Measurements from ENCODE around the gene KRT85.
"Not testable (repeated sequence)": the region's sequence is repeated elsewhere in the genome, so short reads cannot be mapped to it uniquely, and the experiment has no call there.

Gene KRT85

GRCh38 chr12:52347551-52348510 lies 19.4 kb downstream of the KRT85 start:
- DNase-seq, result no peak

DNA sequence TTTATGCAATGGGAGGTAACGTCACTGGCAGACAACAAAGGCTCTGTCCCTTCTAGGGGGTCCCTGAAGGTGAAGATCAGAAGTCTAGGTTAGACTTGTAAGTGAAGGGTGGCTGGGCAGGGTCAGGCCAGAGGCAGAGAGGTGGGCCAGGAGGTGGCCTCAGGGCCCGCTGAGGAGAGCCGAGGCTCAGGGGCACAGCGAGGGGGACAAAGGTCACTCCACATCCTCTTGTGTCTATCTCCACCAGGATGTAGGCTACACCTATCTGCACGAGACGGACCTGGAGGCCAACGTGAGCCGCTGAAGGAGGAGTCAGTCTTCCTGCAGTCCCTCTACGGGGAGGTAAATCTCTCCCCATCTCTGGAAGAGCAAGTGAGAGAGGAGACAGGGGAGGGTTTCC lies 20.3 kb downstream of the KRT85 start:
- DNase-seq, result no peak

DNA sequence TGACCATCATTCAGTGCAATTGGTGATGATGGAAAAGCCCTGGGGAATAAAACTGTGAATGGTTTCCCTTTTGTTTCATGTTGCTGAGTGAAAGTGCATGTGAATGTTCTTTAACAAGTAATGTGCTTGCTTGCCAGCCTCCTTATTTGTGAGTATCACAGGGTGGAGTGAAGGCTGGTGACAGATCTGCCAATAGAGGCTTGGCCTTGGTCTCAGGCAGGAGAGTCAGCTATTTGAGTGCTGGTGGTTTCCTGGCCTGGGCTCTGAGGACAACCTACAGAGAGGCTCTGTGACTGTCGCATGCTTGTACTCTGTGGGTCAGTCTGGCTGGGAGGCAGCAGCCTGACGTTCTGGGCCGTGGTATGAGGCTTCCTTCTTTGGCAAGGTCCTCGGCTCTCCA lies 20.7 kb downstream of the KRT85 start:
- no peak for DNase-seq

DNA sequence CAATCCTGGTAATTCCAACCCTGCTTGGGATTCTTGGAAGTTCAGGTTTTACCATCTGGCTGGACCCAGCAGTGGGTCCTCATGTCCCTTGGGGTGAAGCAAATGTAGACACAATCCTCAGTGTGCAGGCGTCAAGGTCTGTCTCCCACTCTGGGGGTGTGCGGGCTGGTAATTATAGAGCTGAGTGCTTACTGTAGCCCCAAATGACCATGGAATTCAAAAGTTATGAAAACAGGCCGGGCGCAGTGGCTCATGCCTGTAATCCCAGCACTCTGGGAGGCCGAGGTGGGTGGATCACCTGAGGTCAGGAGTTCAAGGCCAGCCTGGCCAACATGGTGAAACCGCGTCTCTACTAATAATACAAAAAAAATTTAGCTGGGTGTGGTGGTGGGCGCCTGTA lies 22.2 kb downstream of the KRT85 start:
- not testable (repeated sequence) for DNase-seq

- no peak for DNase-seq
Observed at GRCh38 chr12:52344111-52344510, 23.2 kb downstream of the KRT85 start.

- DNase-seq, result no peak
Observed at GRCh38 chr12:52343550-52343949, 23.7 kb downstream of the KRT85 start.

DNA sequence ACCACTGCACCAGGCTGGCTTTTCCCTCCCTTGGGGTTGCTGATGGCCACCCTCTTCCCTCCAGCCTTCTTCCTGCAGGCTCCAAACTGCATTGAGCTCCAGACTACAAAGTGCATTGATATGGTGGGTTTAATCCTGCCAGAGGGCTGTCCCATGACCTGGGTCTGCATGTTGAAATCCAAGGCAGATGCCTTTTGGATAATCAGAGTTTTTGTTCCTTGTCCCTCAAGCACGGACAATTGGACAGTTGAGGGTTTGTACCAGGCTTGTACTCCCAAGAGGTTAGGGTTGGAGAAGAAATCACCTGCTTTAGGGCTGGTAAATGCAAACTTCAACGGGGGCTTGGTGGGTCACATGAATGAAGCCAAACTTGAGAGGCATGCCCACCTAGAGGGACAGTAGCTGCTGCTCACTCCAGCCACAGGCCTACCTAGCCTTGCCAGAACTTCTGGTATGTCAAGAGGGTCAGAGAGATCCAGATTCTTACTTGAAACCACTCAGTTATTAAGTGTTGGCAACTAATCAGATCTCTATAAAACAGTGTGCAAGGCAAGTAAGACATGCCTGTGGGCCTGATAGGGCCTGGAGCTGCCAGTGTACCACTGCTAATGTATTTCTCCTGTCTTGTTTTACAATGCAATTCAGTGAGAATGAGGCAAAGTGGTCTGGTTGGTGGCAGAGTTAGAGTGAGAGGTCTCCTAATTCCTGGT lies 24.3 kb downstream of the KRT85 start:
- no peak for DNase-seq

DNA sequence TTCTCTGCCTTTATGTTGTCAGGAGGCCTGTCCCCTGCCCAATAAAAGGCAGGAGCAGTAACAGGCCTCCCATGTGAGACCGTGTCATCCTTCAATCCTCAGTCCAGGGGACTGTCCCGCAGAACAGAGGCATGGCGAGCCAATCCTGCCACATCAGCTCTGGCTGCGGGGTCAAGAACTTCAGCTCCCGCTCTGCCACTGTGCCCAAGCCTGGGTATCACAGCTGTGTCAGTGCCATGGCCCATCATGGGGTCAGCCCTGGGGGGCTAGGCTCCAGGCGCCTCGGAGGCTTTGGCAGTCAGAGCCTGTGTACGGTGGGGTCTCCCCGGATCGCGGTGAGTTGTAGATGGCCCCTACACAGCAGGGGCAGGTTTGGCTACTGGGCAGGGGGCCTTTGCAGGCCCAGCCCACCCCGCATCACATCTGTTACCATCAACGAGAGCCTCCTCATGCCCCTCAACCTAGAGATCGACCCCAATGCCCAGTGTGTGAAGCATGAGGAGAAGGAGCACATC lies 26.2 kb downstream of the KRT85 start:
- no peak for DNase-seq

- DNase-seq, result no peak
Observed at GRCh38 chr12:52338241-52338960, 28.9 kb downstream of the KRT85 start.

DNA sequence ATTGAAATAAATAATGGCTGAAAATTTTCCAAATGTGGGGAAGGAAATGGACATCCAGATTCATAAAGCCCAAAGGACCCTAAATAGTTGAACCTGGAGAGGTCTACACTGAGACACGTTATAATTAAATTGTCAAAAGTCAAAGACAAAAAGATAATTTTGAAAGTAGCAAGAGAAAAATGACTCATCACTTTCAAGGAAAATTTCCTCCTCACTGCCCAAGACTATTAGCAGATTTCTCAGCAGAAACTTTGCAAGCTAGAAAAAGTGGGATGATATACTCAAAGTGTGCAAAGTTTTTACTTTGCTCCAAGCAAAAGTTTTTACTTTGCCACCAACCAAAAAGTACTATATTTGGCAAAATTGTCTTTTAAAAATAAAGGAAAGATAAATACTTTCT lies 30.2 kb downstream of the KRT85 start:
- no peak for DNase-seq

- DNase-seq, result no peak
Observed at GRCh38 chr12:52336641-52337040, 30.6 kb downstream of the KRT85 start.

GRCh38 chr12:52335598-52336262 lies 31.6 kb downstream of the KRT85 start:
- no peak for DNase-seq

DNA sequence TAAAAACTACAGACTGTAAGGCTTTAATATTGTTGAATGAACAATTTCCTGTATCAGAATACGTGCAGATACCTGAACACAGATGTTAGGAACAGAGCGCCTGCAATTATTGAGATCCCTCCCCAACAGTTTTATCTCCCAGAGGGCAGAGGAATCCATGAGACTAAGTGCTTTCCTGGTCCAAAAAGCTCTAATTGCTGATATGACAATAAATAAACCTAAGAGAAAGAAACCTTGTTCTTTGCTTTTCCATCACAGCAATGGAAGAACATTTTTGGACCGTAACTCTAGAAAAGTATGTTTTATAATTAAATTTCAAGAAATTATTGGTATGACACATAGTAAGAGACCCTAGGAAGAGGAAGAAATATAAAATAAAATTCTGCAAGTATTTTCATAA lies 33.1 kb downstream of the KRT85 start:
- DNase-seq, result no peak

DNA sequence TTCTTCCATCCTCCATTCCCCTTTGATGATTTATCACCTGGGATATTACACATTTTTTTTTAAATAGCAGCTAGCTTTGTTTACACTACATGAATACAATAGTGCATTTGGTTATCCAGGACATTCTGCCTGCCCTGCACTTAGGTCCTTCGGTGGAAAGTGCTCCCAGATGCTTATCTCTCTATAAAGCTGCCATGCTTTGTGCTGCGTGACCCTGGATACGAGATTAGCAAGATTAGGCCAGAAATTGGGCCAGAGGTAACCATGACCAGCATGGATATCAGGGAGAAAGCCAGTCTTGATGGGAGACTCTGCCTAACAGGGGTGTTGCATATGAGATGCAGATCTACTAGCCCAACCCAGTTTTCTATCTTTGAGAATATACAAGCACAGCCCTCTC lies 34.0 kb downstream of the KRT85 start:
- DNase-seq, result no peak

- no peak for DNase-seq
Observed at GRCh38 chr12:52332381-52332780, 34.9 kb downstream of the KRT85 start.

- no peak for DNase-seq
Observed at GRCh38 chr12:52331833-52332232, 35.4 kb downstream of the KRT85 start.

DNA sequence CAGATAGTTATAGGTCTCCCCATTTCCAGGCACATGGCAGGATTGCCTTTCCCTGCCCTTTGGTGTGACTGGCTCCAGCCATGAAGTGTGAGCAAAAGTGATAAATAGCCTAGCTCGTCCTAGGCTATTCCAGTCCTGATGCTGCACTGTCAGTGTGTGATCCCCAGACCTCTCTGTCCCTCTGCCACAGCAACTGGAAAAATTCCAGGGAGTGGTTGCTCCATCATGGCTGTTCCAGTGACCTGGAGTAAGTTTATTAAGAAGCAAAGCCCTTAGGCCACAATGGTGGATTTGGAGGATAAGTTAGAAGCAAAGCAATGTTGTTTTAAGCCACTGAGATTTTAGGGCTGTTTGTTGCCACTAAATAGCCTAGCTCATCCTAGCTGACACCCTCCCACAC lies 36.2 kb downstream of the KRT85 start:
- DNase-seq, result no peak

GRCh38 chr12:52327830-52328500 lies 39.3 kb downstream of the KRT85 start:
- no peak for DNase-seq

GRCh38 chr12:52327052-52327829 lies 40.0 kb downstream of the KRT85 start:
- peak; percentile 83 for DNase-seq

DNA sequence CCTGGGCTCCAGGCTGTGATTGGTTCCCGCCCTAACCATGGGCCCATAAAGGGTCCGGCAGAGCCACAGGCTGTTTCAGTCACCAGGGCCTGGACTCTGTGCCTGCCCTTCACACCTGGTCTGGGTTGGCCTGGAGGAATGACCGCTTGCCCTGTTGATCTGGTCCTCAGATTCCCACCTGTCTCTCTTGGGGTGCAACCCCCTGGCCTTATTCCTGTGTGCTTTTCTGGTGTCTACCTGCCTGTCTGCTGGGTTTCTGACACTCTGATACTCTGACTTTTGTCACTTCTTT lies 43.2 kb downstream of the KRT85 start:
- DNase-seq, result no peak

DNA sequence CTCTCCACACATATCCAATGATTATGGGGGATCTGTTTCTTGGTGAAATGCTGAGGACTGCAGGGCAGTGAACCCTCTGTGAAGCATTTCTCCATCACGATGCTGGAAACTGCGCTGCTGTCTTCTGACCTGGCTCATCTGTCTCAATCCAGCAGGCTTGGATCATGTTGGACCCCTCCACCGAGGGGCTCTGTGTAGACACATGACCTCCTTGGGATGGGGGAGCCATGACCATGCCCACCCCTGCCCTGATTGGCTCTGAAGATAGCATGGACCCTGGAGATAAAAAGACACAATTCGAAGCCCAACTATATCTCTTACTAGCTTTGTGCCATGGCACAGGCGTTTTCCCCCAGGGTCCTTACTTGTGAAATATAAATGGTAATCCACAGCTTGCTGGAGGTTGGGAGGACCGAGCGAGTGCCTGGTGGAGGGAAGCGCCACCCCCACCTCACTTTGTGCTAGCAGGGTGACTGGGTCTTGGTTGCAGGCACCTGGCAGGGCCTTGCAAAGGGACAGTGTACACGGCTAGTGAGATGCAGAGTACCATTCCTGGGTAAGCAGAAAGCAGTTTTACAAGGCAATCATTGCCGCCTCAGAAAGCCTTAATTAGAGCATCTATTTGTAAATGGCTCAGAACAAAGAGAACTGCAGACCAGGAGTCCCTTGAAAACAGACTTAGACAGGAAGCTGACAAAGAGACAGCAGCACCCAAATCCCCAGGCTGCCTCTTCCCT lies 43.7 kb downstream of the KRT85 start:
- DNase-seq, result no peak
